Lower leg skin (tissue), 3 donors: Measurements from ENCODE around the gene PTPRN2.

Experiments used
- CTCF ChIP-seq, 3 donors: fragments of 450-650 bp; IDR thresholded peaks; one replicate each; pipeline ENCODE4 v1.5.1; 2016; ENCODE audit warnings: antibody characterized with exemption in 3 of 3, mild to moderate bottlenecking in 3 of 3, moderate library complexity in 2 of 3
- POLR2A ChIP-seq, 2 donors: fragments of 450-650 bp; IDR thresholded peaks; one replicate each; pipeline ENCODE4 v1.6.1; 2016 to 2017; ENCODE audit warnings: antibody characterized with exemption in 2 of 2, mild to moderate bottlenecking in 1 of 2, moderate library complexity in 1 of 2

- no peak for TF ChIP-seq CTCF (IDR thresholded peaks at IDR 0.05)
- no peak for TF ChIP-seq POLR2A (IDR thresholded peaks at IDR 0.05)
Observed at GRCh38 chr7:157800281-157800680, 787.3 kb downstream of the PTPRN2 start.
